Thoracic aorta (tissue), 2 donors: ENCODE measurements around the gene PPP1R17. TPM values are rescaled to one million over a fixed set of nuclear protein-coding genes. Genes with fewer than 3 reads are reported as not detected.

Experiments
- ATAC-seq: fragments of 150-250 bp; one replicate; pipeline ENCODE4 v1.8.0; 2017; ENCODE audit warnings: low read depth; ENCODE audit not compliant: insufficient number of reproducible peaks, low FRiP score
- DNase-seq: peaks from one replicate; pipeline ENCODE4 v3.0.0-alpha.2; 2020; ENCODE audit warnings: low spot score
- H3K27ac ChIP-seq, 2 donors: fragments of 200-600 bp; sonication (generic); 1 replicate in 1 of 2; 2 replicates in 1 of 2; pipeline ENCODE4 v1.5.1; 2016; ENCODE audit warnings: mild to moderate bottlenecking in 2 of 2, moderate library complexity in 2 of 2
- H3K27me3 ChIP-seq: fragments of 200-600 bp; sonication (generic); replicated peaks from 2 replicates; pipeline ENCODE4 v1.6.0; 2016; ENCODE audit warnings: mild to moderate bottlenecking; ENCODE audit not compliant: insufficient read depth
- H3K36me3 ChIP-seq: fragments of 200-600 bp; sonication (generic); one replicate; pipeline ENCODE4 v1.5.1; 2016
- H3K4me1 ChIP-seq, 2 donors: fragments of 200-600 bp; sonication (generic); 1 replicate in 1 of 2; 2 replicates in 1 of 2; pipeline versions ENCODE4 v1.5.1 to v1.6.0; 2016; ENCODE audit warnings: low read depth in 2 of 2, mild to moderate bottlenecking in 1 of 2; ENCODE audit not compliant: control insufficient read depth in 1 of 2
- H3K4me3 ChIP-seq: fragments of 200-600 bp; sonication (generic); 2 replicates; pipeline ENCODE4 v1.5.1; 2016; ENCODE audit warnings: mild to moderate bottlenecking
- H3K9me3 ChIP-seq: fragments of 200-600 bp; sonication (generic); 2 replicates; pipeline ENCODE4 v1.5.1; 2016
- total RNA-seq, 2 donors: library from RNA; depleted of rRNA; stranded (reverse); fragments of >200 nt; gene quantifications; one replicate each; pipeline versions ENCODE4 v1.1.0 to v1.2.3, GENCODE V29; 2016
- TF ChIP-seq, protein P1 (sequence below): fragments of 200-600 bp; sonication (generic); IDR thresholded peaks from one replicate; pipeline ENCODE4 v1.5.1; 2019; ENCODE audit warnings: antibody characterized with exemption

The PPP1R17 gene
- total RNA-seq, 2 donors from 2014 or later, result not detected

GRCh38 chr7:31648288-31648687, 38.7 kb upstream of the PPP1R17 start:
- Histone ChIP-seq H3K27ac (no peak overlapping the region), H3K9me3 (no peaks in the 10 kb centered on the region), H3K36me3 (no peaks in the 10 kb centered on the region), H3K4me1 (no peaks in the 10 kb centered on the region), H3K4me3 (no peak overlapping the region), H3K27me3 (no peaks in the 10 kb centered on the region)
- TF ChIP-seq, protein P1, sequence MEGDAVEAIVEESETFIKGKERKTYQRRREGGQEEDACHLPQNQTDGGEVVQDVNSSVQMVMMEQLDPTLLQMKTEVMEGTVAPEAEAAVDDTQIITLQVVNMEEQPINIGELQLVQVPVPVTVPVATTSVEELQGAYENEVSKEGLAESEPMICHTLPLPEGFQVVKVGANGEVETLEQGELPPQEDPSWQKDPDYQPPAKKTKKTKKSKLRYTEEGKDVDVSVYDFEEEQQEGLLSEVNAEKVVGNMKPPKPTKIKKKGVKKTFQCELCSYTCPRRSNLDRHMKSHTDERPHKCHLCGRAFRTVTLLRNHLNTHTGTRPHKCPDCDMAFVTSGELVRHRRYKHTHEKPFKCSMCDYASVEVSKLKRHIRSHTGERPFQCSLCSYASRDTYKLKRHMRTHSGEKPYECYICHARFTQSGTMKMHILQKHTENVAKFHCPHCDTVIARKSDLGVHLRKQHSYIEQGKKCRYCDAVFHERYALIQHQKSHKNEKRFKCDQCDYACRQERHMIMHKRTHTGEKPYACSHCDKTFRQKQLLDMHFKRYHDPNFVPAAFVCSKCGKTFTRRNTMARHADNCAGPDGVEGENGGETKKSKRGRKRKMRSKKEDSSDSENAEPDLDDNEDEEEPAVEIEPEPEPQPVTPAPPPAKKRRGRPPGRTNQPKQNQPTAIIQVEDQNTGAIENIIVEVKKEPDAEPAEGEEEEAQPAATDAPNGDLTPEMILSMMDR, result no peak
- ATAC-seq, result no peak
- DNase-seq, result no peak

GRCh38 chr7:31648880-31649279, 38.1 kb upstream of the PPP1R17 start:
- no peaks in the 10 kb centered on the region for H3K27me3 ChIP-seq
- DNase-seq, result no peak
- H3K4me1 ChIP-seq, result no peaks in the 10 kb centered on the region
- ATAC-seq, result no peak
- no peak overlapping the region for H3K4me3 ChIP-seq
- H3K9me3 ChIP-seq, result no peaks in the 10 kb centered on the region
- TF ChIP-seq, protein P1, result no peak
- no peaks in the 10 kb centered on the region for H3K36me3 ChIP-seq
- H3K27ac ChIP-seq, result no peak overlapping the region

DNA sequence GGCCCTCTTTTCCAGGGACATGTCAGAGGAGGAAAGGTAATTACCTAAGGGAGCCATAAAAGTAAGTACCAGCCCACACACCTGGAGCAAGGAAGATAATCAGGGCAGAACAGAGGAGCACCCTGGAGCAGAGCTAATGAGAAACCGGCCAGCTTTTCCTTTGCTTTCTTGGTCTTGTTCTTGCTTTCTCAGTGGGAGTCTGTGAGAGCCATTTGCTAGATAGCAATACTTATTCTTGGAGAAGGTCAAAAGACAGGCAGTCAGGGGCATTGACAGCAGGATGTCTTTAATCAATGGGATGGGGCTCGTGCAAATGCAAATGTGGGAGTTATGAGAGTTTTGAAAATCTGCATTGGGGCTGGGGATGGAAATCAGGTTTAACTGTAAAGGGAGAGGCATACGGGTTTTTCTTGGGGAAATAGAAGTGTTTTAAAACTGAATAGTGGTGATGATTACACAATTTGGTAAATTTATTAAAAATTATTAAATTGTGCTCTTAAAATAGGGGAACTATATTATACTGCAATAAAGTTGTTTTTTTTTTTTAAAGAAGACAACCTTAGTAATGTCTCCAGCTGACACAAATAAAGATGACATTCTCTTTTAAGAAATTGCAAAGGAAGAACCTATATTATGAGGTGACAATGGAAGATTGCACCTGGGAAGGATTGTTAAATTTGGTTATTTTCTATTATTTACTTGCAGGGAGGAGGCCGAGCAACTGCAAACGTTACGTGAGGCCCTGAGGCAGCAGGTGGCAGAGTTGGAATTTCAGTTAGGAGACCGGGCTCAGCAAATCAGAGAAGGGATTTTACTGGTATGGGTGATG, 35.6 kb upstream of the PPP1R17 start:
- H3K36me3 ChIP-seq, result no peaks in the 10 kb centered on the region
- no peak overlapping the region for H3K4me3 ChIP-seq
- no peaks in the 10 kb centered on the region for H3K27me3 ChIP-seq
- TF ChIP-seq, protein P1, result no peak
- H3K9me3 ChIP-seq, result no peaks in the 10 kb centered on the region
- ATAC-seq (no peak), DNase-seq (no peak)
- H3K4me1 ChIP-seq, result no peaks in the 10 kb centered on the region
- H3K27ac ChIP-seq, result no peak overlapping the region

DNA sequence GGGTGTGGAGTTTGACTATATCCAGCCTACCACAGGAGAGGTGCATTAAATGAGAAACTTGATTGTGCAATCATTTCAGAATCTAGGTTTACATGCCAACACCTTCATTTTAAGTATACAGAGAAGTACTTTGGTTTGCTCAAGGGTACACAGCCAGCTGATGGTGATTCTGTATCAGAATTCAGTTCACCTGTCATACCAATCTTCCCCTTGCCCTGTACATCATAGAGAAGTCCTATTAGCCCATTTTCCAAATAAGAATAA, 35.0 kb upstream of the PPP1R17 start:
- ATAC-seq (no peak), DNase-seq (no peak)
- Histone ChIP-seq H3K27ac (no peak overlapping the region), H3K9me3 (no peaks in the 10 kb centered on the region), H3K27me3 (no peaks in the 10 kb centered on the region), H3K36me3 (no peaks in the 10 kb centered on the region), H3K4me3 (no peak overlapping the region), H3K4me1 (no peaks in the 10 kb centered on the region)
- TF ChIP-seq, protein P1, result no peak

DNA sequence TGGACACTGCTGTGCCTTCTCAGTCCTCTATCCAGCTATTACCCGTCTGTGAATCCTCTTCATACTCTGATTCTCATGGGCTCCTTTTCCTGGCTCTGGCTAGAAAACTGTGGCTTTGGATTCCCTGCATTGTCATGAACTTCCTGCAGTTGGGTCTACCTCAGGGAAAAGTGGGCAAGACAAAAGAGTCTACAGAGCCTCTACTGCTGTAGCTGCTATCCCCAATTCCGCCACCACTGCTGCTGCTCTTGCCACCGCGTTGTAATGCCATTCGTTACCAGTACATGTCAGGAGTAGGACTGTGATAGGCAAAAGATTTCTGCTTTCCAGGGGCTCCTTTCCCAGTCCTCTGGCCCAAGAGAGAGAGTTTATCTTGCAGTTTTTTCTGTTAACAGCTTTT, 23.9 kb upstream of the PPP1R17 start:
- Histone ChIP-seq H3K9me3 (no peaks in the 10 kb centered on the region), H3K4me3 (no peak overlapping the region), H3K36me3 (no peaks in the 10 kb centered on the region), H3K27ac (no peak overlapping the region), H3K27me3 (no peaks in the 10 kb centered on the region), H3K4me1 (no peaks in the 10 kb centered on the region)
- TF ChIP-seq, protein P1, result no peak
- DNase-seq (no peak), ATAC-seq (no peak)
